ENCODE results near the gene PLPP3.

GRCh38 chr1:56524263-56524662, 55.1 kb downstream of the PLPP3 start:
- TF ChIP-seq YY1 (tag by site-specific recombination; IDR thresholded peaks at IDR 0.05) (no peak), CTCF (tag by site-specific recombination; IDR thresholded peaks at IDR 0.05) (no peak), ZNF248 (tag by site-specific recombination; IDR thresholded peaks at IDR 0.05) (no peak), PATZ1 (tag by site-specific recombination; IDR thresholded peaks at IDR 0.05) (no peak), ZNF138 (tag by site-specific recombination; IDR thresholded peaks at IDR 0.05; ENCODE audit: borderline replicate concordance) (no peak), BCL11A (tag by site-specific recombination; IDR thresholded peaks at IDR 0.05; ENCODE audit: low read depth) (no peak), ZNF792 (tag by site-specific recombination; IDR thresholded peaks at IDR 0.05) (no peak), ZNF76 (tag by site-specific recombination; IDR thresholded peaks at IDR 0.05; ENCODE audit: borderline replicate concordance, low read depth) (no peak), ZNF473 (tag by site-specific recombination; IDR thresholded peaks at IDR 0.05) (no peak)

All from HEK293 (cell line).